Right lung (tissue), 5 donors: ENCODE data around the gene HCN4. TPM values are rescaled to one million over a fixed set of nuclear protein-coding genes. Genes with fewer than 3 reads are reported as not detected.

Experiments used
- DNase-seq, 2 donors: peaks; one replicate each; pipeline ENCODE4 v3.0.0-alpha.2; 2013
- polyA plus RNA-seq, 5 donors: library from polyadenylated mRNA; unstranded; fragments of 120-200 nt; gene quantifications; one replicate each; pipeline versions ENCODE4 v1.2.1 to v1.2.3, GENCODE V29; 2013; ENCODE audit warnings: inconsistent platforms in 1 of 5, low replicate concordance in 1 of 5; ENCODE audit not compliant: insufficient read length in 5 of 5, insufficient read depth in 1 of 5

HCN4 gene
- polyA plus RNA-seq, 5 donors: 0.10 to 0.24 (median 0.16) TPM

- no peak for DNase-seq
These were observed 70.1 kb downstream of the HCN4 start for GRCh38 chr15:73298522-73299245.

GRCh38 chr15:73296609-73297353 lies 72.0 kb downstream of the HCN4 start:
- DNase-seq: no peak

- DNase-seq: no peak
These were observed 73.0 kb downstream of the HCN4 start for GRCh38 chr15:73295630-73296286.

- no peak for DNase-seq
These were observed 75.0 kb downstream of the HCN4 start for GRCh38 chr15:73293773-73294172.

- no peak for DNase-seq
These were observed 77.3 kb downstream of the HCN4 start for GRCh38 chr15:73291441-73291840.

GRCh38 chr15:73287019-73287418 lies 81.7 kb downstream of the HCN4 start:
- no peak for DNase-seq

- no peak for DNase-seq
These were observed 82.4 kb downstream of the HCN4 start for GRCh38 chr15:73286311-73286710.

GRCh38 chr15:73284090-73284716 lies 84.6 kb downstream of the HCN4 start:
- no peak for DNase-seq

- DNase-seq: no peak
These were observed 85.3 kb downstream of the HCN4 start for GRCh38 chr15:73283366-73283962.

- no peak for DNase-seq
These were observed 86.0 kb downstream of the HCN4 start for GRCh38 chr15:73282567-73283365.

GRCh38 chr15:73275862-73276261 lies 92.9 kb downstream of the HCN4 start:
- no peak for DNase-seq

- peak in 1 of 2 donors; percentile 35 for DNase-seq
These were observed 95.4 kb downstream of the HCN4 start for GRCh38 chr15:73273181-73274002.

GRCh38 chr15:73270366-73271097 lies 98.2 kb downstream of the HCN4 start:
- no peak for DNase-seq

Other genes starting within 250 kb of the HCN4 start
- under 1 TPM in 1 of 5 donors, not detected in 4; 0.13 TPM for gene REC114, start 74.2 kb upstream of the HCN4 start, polyA plus RNA-seq